HG03575 (cell line): ENCODE results near the gene MTUS2.

Source experiments
- ATAC-seq: cut with Tn5 transposase; IDR thresholded peaks from one replicate; pipeline ENCODE4 v1.9.1; 2021; ENCODE audit not compliant: unreplicated experiment, insufficient number of reproducible peaks, low FRiP score; ENCODE audit errors: extremely low read depth

Gene MTUS2

GRCh38 chr13:29254626-29255370 lies 434.7 kb downstream of the MTUS2 start:
- no peak for ATAC-seq

DNA sequence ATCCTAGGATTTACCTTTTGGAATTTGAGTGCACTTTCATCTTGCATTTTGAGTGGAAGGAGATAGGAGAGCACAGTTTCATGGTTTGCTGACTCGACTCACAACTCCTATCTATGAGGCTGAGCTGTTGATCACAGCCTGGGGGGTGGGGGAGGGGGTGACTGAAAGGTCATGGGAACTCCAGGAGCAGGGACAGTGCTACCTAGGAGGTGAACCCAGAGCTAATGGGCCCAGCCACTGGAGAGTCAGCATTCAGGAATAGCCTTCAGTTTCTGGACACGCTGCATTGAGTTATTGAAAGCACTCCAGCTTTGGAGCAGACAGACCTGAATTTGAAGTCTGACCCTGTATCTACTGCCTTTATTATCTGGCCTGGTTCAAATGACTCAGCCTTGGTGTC lies 435.4 kb downstream of the MTUS2 start:
- no peak for ATAC-seq

DNA sequence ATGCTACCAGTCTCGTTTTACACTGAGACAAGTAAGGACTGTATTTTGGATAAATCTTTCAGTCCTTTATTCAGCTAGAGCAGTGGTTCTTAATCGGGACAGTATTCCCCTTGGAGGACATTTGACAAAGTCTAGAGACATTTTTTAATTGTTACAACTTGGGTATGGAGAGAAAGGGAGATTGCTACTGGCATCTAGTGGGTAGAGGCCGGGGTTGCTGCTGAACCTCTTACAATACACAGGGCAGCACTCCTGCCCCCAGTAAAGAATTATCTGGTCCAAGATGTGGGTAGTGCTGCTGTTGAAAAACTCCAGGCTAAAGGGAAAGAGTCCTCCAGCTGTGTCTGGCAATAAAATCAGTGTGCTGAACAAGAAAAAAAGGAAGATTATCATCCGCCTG lies 440.5 kb downstream of the MTUS2 start:
- no peak for ATAC-seq

DNA sequence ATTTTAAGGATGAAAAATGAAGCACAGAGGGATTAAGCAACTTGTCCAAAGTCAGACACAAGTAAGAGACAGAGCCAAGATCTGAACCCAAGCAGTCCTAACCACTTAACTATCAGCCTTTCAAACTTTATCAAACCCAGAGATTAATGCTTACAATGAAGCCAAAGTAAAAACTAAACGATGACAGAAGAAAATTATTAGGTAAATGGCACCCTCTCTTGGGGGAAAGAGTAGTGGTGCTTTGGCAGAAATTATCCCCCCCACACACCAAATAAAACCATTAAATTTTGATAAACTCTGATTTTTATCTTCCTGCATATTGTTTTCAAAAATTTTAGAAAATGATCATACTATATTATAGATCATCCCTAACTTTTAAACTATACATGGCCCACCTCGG lies 446.1 kb downstream of the MTUS2 start:
- no peak for ATAC-seq

DNA sequence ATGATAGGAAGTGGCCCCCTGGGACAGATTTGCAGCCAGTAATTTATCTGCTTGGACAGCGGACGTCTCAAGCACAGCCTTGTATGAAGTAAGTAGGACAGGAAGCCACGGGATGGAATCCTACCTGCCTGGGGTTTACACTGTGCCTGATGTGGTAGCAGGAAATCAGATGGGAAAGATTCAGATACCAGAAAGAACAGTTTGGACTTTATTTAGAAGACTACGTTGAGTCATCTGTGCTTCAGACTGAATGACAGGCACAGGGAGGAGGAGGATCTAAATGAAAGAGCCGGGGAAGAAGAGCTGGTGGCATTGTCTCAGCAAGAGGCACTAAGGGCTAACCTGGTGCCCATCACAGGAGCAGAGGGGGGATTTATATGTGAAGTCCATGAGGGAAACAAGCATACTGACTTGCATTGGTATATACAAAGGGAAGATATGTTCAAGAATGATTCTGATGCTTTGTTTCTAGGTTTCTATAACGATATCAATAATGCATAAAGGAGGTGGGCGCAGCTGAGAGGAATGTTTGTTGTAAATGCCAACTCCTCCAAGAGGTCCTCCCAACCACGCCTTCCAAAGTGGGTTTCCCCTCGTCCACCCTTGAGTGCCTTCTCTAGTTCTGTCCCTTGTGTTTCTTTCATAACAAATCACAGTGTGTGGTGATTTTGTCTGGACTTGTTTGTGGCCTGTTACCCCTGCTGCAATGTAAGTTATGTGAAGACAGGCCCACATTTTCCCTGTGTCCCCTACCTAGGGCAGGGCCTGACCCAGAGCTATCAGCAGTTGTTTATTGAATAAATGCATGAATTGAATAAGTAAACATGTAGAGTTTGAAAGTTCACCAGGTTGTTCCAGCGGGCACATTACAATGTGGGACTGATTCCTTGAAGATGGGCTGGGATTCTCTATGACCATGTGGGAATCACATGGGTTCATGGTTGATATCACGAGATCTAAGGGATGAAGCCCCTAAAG lies 446.9 kb downstream of the MTUS2 start:
- no peak for ATAC-seq

GRCh38 chr13:29270271-29270985 lies 450.3 kb downstream of the MTUS2 start:
- no peak for ATAC-seq

- no peak for ATAC-seq
Measured at GRCh38 chr13:29271606-29272005, 451.5 kb downstream of the MTUS2 start.

DNA sequence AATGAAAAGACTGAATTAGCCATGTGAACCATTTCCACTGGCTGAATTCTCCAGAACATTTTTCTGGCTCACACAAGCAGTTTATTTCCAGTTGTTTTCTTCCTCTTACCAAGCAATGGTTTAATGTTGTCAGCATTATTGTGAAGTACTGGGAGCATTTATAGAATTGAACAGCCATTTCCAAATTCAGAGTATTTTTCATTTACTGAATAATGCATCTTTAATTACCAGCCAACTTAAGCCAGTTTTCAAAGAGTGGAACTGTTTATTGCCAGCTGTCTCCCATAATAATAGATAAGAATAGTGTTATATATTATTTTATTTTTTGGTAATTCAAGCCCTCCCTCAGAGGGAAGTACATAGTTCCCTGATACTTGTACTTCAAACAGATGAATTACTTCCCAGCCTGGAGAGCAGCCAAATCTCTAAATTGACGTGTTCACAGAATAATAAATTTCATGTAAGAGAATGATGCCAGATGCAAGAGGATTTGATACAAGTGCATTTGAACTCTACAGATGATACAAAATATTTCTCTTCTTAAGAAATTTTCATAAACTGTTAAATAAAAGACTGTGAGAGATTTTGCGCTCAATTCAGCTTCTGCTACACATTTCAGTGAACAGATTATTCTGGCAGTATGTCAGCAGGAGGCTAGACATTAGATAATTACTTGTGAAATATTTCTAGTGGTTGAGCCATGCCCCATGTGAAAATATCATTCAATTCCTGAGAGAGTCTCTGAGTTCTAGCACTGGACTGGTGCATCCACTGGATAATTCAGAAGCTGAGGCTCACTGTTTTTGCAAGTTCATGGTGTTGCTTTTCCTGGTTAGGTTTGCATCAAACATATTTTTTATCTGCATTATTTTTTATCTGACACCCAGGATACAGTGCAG lies 459.5 kb downstream of the MTUS2 start:
- no peak for ATAC-seq

GRCh38 chr13:29281932-29282495 lies 461.9 kb downstream of the MTUS2 start:
- no peak for ATAC-seq

GRCh38 chr13:29284726-29285125 lies 464.6 kb downstream of the MTUS2 start:
- ATAC-seq = no peak

GRCh38 chr13:29287237-29287636 lies 467.1 kb downstream of the MTUS2 start:
- no peak for ATAC-seq

DNA sequence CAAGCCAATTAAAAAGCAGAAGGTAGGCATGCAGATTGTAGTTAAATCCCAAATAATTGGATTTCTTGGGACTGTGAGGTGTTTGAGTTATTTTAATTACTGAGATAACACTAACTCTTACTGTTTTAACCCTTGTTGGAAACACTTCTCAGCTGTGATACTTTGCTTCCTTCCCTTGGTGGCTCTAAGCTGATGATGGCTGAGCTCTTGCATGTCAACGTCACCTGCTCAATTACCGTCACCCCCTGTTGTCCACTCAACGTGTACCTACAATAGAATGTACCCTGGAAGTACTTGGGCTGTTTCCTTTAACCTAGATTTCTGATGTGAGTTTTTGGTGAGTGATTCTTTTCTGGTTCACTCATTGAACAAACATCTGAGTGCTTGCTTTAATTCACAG lies 471.9 kb downstream of the MTUS2 start:
- ATAC-seq = no peak

- no peak for ATAC-seq
Measured at GRCh38 chr13:29294821-29295220, 474.7 kb downstream of the MTUS2 start.

DNA sequence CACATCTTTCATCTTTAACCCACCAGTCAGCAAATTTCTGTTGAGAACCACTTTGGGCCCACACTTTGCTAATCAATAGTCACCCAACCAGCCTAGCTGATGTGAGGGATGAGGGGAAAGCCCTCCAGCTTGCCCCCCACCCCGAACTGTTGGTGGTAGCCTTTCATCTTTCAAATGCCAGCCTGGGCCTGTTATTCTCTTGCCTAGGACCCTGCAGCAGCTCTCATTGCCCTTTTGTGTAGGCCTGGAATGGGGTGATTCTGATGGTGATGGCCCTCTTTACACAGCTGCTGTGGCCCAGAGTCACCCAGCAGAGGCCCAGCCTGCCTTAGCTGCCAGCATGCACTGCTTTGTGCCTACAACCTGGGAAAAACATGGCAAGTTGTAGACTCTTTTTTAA lies 480.9 kb downstream of the MTUS2 start:
- ATAC-seq = no peak

DNA sequence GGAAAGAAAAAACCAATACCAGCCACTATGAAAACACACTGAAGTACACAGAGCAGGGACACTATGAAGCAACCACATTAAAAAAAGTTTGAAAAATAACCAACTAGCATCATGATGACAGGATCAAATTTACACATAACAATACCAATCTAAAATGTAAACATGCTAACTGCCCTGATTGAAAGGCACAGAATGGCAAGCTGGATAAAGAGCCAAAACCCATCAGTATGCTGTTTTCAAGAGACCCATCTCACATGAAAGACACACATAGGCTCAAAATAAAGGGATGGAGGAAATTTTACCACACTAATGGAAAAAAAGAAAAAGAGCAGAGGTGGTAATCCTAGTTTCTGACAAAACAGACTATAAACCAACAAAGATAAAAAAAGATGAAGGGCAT lies 484.0 kb downstream of the MTUS2 start:
- no peak for ATAC-seq

DNA sequence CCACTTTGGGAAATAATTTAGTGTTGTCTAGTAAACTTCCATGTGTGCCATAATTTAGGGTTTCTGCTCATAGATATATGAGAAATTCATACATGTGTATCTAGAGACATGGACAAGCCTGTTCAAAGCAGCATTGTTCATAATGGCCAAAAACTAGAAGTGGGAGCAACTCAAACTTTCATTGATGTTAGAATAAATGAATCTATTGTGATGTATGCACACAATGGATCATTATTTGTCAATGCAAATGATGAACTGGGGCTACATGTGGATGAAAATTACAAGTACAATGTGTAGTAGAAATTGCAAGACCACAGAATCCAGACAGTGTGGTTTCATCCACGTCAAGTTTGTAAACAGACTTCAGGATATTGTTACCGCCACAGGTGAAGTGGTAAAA lies 490.7 kb downstream of the MTUS2 start:
- ATAC-seq = no peak

GRCh38 chr13:29315847-29316246 lies 495.7 kb downstream of the MTUS2 start:
- ATAC-seq = no peak

- no peak for ATAC-seq
Measured at GRCh38 chr13:29317828-29318227, 497.7 kb downstream of the MTUS2 start.
